TTC549 (cell line): ENCODE data around the gene PPP1CC.
"Not testable (repeated sequence)": the region's sequence is repeated elsewhere in the genome, so short reads cannot be mapped to it uniquely, and the experiment has no call there.

ENCODE experiments used
- FAIRE-seq: peaks from 2 replicates; lab custom pipeline; 2012; peaks lifted over from hg19 to GRCh38; lab: Jason Lieb, UNC

The PPP1CC gene

GRCh38 chr12:110725267-110725666 lies 17.4 kb downstream of the PPP1CC start:
- FAIRE-seq = no peak

DNA sequence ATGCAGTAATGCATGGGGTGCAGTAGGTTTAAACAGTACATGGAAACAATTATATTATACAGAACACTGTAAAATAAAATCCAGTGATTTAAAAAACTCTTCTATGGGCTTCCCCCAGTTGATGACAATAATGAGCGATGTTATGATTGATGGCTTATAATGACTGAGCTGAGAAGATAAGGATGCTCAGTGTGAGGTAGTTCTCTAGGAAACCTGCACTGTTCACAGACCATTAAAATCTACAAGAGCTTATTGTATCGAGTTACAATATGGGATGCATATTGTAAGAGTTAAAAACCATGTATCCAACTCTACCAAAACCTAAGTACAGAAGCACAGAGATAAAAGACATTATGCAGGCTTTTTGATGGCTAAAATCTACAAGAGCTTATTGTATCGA lies 19.8 kb downstream of the PPP1CC start:
- not testable (repeated sequence) for FAIRE-seq

- FAIRE-seq = no peak
Observed at GRCh38 chr12:110721570-110721969, 21.1 kb downstream of the PPP1CC start.

DNA sequence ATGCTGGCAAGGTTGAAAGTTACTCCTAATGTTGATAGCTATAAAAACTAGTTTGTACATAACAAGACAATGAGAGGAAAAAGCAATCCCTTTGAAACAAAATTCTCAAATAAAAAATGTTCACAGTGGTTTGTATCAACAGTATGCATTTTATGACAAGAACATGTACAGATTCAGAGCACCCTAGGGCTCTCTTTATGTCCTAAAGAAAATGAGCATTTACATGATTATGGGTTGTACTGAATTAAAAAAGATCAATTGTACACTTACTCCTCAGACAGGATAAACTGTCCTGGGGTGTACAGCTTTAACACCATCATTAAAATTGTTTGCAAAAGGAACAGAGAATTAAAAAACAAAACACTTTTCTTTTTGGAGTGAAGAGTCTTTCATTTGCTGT lies 22.2 kb downstream of the PPP1CC start:
- FAIRE-seq = no peak

DNA sequence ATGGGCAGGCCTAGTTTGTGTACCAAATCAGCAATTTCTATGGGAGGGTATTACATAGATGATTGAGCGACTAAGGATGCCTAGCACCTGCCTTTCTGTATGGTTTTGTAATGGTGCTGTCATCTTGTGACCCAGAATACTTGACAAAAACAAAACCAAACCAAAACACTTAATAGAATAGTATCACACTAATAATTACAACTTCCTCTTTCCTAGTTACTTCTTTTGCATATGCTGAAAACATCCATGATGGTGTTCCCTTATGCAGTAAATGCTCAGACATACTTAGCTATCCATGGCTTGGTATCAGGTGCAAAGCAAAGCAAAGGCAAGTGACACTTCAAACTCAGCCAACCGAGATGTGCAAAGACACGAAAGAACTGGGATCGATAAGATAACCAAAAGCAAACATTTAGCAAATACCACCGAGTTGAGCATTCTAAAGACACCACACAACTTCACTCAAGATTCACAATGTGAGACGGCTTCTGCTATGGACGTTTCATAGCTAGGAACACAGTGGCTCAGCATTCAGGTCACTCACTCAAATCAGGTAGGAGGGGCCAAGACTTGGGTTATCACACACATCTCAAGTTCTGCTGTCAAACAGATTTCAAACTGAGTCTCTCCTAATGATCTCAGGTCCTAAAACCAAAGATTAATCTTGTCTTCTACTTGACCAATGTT lies 24.3 kb downstream of the PPP1CC start:
- no peak for FAIRE-seq

DNA sequence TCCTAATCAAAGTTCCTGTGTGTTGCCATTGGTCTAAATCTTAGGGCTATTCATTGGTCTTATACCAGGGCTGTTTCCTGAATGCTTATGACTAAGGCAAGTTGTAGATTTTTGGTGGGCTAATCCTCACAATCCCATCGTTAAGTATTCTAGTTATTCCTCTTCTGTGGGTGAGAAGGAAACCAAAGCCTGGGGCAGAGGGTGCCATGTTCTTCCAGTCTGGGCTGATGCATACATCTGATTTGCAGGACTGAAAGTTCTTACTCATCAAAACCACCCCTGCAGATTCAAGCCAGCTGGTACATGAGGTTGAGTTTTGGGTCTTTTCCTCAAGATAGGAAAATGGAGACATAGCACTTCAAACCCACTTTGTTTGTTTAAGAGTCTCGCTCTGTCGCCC lies 25.7 kb downstream of the PPP1CC start:
- FAIRE-seq = no peak

DNA sequence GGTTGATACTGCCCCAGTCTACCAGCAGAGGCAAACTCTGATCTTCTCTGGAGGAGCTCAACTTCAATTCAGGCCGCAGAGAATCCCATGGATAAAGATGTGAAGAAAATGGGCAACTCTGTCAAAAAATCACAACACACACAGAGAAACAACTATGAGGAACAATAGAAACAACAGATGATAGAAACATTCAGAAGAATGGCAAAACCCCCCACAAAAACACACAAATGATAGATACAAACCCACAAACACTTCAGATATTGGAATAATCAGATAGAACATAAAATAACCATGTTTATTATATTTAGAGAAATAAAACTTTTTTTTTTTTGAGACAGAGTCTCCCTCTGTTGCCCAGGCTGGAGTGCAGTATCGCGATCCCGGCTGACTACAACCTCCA lies 33.8 kb downstream of the PPP1CC start:
- FAIRE-seq = no peak

DNA sequence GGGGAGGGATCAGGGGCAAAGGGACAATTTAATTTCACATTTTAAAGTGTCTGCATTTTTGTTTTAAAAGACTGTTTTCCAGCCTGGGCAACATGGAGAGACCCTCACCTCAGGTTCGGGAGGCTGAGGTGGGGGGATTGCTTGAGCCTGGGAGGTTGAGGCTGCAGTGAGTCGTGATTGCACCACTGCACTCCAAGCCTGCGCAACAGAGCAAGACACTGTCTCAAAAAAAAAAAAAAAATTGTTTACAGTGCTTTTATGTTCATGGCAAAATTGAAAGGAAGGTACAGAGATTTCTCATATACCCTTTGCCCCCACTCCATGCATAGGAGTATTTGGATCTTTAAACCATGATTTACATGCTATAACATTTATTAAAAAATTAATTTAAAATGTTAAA lies 37.4 kb downstream of the PPP1CC start:
- no peak for FAIRE-seq

DNA sequence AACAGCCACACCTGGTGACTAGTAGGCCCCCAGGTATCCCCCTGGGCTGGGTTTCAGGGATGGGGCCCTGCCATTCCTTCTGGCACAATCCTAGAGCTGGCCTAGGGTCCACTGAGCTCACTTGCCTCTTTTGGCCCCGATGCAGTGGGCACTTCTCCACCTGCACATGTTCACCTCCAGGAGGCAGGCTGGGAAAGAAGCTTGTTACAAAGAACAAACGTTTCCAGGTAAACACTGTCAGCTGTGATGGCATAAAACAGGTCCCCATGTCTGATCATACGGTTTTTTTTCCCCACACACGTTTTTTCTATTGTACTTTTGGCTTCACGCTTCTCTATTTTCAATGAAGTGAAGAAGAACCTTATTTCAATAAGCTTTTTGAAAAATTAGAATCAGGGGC lies 37.9 kb downstream of the PPP1CC start:
- FAIRE-seq = no peak

- FAIRE-seq = no peak
Observed at GRCh38 chr12:110704231-110704630, 38.5 kb downstream of the PPP1CC start.

GRCh38 chr12:110702081-110702480 lies 40.6 kb downstream of the PPP1CC start:
- FAIRE-seq = no peak

GRCh38 chr12:110699591-110700445 lies 42.9 kb downstream of the PPP1CC start:
- FAIRE-seq = no peak

GRCh38 chr12:110698171-110698902 lies 44.4 kb downstream of the PPP1CC start:
- no peak for FAIRE-seq

DNA sequence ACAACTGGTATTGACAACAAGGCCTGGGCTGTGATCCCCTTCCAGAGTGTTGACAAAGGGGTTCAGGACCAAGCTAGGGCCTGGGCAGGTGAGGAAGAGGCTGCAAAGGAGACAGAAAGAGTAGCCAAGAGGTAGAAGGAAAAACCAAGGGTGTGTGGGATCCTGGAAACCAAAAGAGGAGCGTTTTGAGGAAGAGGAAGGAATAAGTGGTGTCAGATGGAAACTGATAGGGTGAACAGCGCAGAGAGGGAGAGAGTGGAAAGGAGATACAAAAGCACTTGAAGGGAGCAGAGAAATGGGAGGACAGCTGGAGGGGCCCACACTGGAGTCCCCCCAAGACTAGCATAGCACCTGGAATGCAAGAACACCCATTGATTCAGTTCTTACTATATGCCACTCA lies 45.5 kb downstream of the PPP1CC start:
- FAIRE-seq = no peak

DNA sequence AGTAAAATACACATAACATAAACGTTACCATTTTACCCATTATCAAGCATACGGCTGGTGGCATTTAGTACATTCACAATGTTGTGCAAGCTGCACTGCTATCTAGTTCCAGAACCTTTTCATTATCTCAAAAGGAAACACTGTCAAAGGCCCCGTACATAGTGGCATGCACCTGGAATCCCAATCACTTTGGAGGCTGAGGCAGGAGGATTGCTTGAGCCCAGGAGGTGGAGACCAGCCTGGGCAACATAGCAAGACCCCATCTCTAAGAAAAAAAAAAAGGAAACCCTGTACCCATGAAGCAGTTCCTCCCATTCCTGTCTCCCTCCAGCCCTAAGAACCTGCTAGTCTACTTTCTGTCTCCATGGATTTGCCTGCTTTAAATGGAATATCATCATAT lies 46.4 kb downstream of the PPP1CC start:
- no peak for FAIRE-seq

- no peak for FAIRE-seq
Observed at GRCh38 chr12:110694330-110694901, 48.3 kb downstream of the PPP1CC start.

- no peak for FAIRE-seq
Observed at GRCh38 chr12:110693731-110694130, 49.0 kb downstream of the PPP1CC start.

GRCh38 chr12:110690127-110690430 lies 52.6 kb downstream of the PPP1CC start:
- FAIRE-seq = no peak

- FAIRE-seq = no peak
Observed at GRCh38 chr12:110689281-110690126, 53.2 kb downstream of the PPP1CC start.

DNA sequence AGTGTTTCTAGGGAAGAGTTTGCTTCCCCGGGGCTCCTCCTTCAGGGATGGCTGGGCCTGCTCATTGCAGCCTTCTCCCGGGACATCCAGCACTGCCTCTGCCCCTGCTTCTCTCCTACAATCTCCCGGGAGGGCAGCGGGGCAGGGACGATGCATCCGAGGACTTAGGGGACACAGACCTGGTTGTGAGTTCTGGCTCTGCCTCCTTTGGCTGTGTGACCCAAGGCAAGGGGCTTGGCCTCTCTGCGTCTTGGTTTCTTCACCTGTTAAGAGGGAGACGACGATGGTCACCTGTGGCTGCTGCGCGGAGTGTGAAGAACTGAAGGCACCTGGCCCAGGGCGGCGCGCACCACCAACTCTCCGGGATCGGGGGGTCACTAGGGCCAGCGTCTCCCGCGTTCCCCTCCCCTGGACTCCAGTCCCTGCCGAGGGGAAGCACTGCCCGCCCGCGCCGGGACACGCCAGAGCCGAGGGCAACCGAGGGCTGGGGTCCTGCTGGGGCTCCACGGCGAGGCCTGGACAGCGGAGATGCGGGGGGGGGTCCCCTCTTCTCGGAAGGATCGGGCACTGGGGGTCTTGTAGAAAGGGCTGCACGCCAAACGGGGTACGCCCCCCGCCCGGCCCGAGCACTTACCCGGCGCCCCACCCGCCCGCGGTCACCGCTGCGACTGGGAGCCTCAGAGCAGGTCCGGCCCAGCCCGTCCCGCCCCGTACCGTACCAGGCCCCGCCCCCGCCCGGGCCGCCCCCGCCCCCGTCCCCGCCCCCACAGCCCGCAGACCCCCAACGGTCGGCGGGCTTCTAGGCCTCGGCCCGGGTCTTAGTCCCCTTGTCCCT lies 54.0 kb downstream of the PPP1CC start, which contains the start of gene HVCN1:
TSS of gene HVCN1 (minus strand) at position 670 of the 835 bp plus-strand sequence. CDS start 5,870 bp downstream, outside the sequence.
- no peak for FAIRE-seq
